ENCODE measurements around the gene RHOH. TPM values are rescaled to one million over a fixed set of nuclear protein-coding genes. Genes with fewer than 3 reads are reported as not detected.

Gene RHOH
- total RNA-seq, 1 experiment from 2014 or later: 74.2 TPM

- Histone ChIP-seq H3K4me1 (ENCODE audit: insufficient read depth, low read length, poor library complexity, severe bottlenecking) (peaks cover 61% of the 10 kb centered on the region), H3K9me3 (ENCODE audit: low read depth, low read length, poor library complexity, severe bottlenecking) (no peaks in the 10 kb centered on the region), H3K36me3 (ENCODE audit: insufficient read depth, low read length, poor library complexity, severe bottlenecking) (peaks cover 8% of the 10 kb centered on the region), H3K27me3 (replicated peaks; ENCODE audit: insufficient read depth, low read depth, low read length, poor library complexity) (no peaks in the 10 kb centered on the region), H3K27ac (ENCODE audit: low read depth, low read length, poor library complexity, severe bottlenecking) (peak overlapping the region; percentile 97), H3K4me3 (ENCODE audit: low read depth, low read length, poor library complexity, severe bottlenecking) (peak overlapping the region; percentile 19)
- POLR2A ChIA-PET (ENCODE audit: low non-redundant PET): no interaction called here
- TF ChIP-seq EZH2 (IDR thresholded peaks at IDR 0.05; ENCODE audit: borderline replicate concordance, low read depth, low read length, poor library complexity, severe bottlenecking) (no peak), CTCF (conservative IDR thresholded peaks at IDR 0.05; ENCODE audit: low read depth, low read length) (no peak)
- BruUV-seq (replicated peaks): no TSS peak
- CTCF ChIA-PET: interaction anchor here (0.6 to 0.7 kb wide), 4 partner anchors 111 to 651 kb away, joined by 3 to 8 read pairs (median 4); no protein-coding TSS in a partner anchor
- peak; percentile 91 for DNase-seq (ENCODE audit: low spot score)
- intact Hi-C loops (cut with micrococcal nuclease; ENCODE audit: unreplicated experiment): loop anchor here (1.0 to 5.0 kb wide), 3 partner anchors 43 to 139 kb away; partner anchors contain the start of gene N4BP2
Observed at GRCh38 chr4:40195182-40196177, 1.4 kb upstream of the RHOH start.

- H3K4me3 ChIP-seq (ENCODE audit: low read depth, low read length, poor library complexity, severe bottlenecking): peak overlapping the region; percentile 78
- H3K27me3 ChIP-seq (replicated peaks; ENCODE audit: insufficient read depth, low read depth, low read length, poor library complexity): no peaks in the 10 kb centered on the region
- peaks cover 14% of the 10 kb centered on the region for H3K36me3 ChIP-seq (ENCODE audit: insufficient read depth, low read length, poor library complexity, severe bottlenecking)
- intact Hi-C loops (cut with micrococcal nuclease; ENCODE audit: unreplicated experiment): loop anchor here (1.0 to 5.0 kb wide), 3 partner anchors 44 to 139 kb away; partner anchors contain the start of gene N4BP2
- H3K9me3 ChIP-seq (ENCODE audit: low read depth, low read length, poor library complexity, severe bottlenecking): no peaks in the 10 kb centered on the region
- BruUV-seq (replicated peaks): TSS peak; percentile 16
- TF ChIP-seq CTCF (conservative IDR thresholded peaks at IDR 0.05; ENCODE audit: low read depth, low read length) (no peak), EZH2 (IDR thresholded peaks at IDR 0.05; ENCODE audit: borderline replicate concordance, low read depth, low read length, poor library complexity, severe bottlenecking) (no peak)
- peaks cover 53% of the 10 kb centered on the region for H3K4me1 ChIP-seq (ENCODE audit: insufficient read depth, low read length, poor library complexity, severe bottlenecking)
- peak overlapping the region; percentile 97 for H3K27ac ChIP-seq (ENCODE audit: low read depth, low read length, poor library complexity, severe bottlenecking)
- CTCF ChIA-PET: interaction anchor here (0.6 to 0.7 kb wide), 3 partner anchors 121 to 652 kb away, joined by 3 to 5 read pairs (median 3); no protein-coding TSS in a partner anchor
- POLR2A ChIA-PET (ENCODE audit: low non-redundant PET): no interaction called here
- no peak for DNase-seq (ENCODE audit: low spot score)
Observed at GRCh38 chr4:40196272-40196671, 559 bp upstream of the RHOH start.

GRCh38 chr4:40197879-40198689 is 1.3 kb downstream of the RHOH start:
- peaks cover 50% of the 10 kb centered on the region for H3K4me1 ChIP-seq (ENCODE audit: insufficient read depth, low read length, poor library complexity, severe bottlenecking)
- CTCF ChIA-PET: interaction anchor here (0.8 kb wide), 1 partner anchor 118 kb away, joined by 4 read pairs; no protein-coding TSS in a partner anchor

More at GRCh38 chr4:40197879-40198689, 1.3 kb downstream of the RHOH start:
- no TSS peak for BruUV-seq (replicated peaks)
- peak; percentile 45 for DNase-seq (ENCODE audit: low spot score)
- Histone ChIP-seq H3K4me3 (ENCODE audit: low read depth, low read length, poor library complexity, severe bottlenecking) (peak overlapping the region; percentile 78), H3K9me3 (ENCODE audit: low read depth, low read length, poor library complexity, severe bottlenecking) (no peaks in the 10 kb centered on the region), H3K27me3 (replicated peaks; ENCODE audit: insufficient read depth, low read depth, low read length, poor library complexity) (no peaks in the 10 kb centered on the region), H3K36me3 (ENCODE audit: insufficient read depth, low read length, poor library complexity, severe bottlenecking) (peaks cover 17% of the 10 kb centered on the region), H3K27ac (ENCODE audit: low read depth, low read length, poor library complexity, severe bottlenecking) (peak overlapping the region; percentile 97)
- TF ChIP-seq EZH2 (IDR thresholded peaks at IDR 0.05; ENCODE audit: borderline replicate concordance, low read depth, low read length, poor library complexity, severe bottlenecking): no peak
- TF ChIP-seq CTCF (conservative IDR thresholded peaks at IDR 0.05; ENCODE audit: low read depth, low read length): no peak
- POLR2A ChIA-PET (ENCODE audit: low non-redundant PET): no interaction called here
- intact Hi-C loops (cut with micrococcal nuclease; ENCODE audit: unreplicated experiment): loop anchor here (2.0 to 5.0 kb wide), 2 partner anchors 46 to 141 kb away; partner anchors contain the start of gene N4BP2

All from A673 (cell line).